Natural killer cell (primary cell): ENCODE results near the gene DCAF11. TPM values are rescaled to one million over a fixed set of nuclear protein-coding genes. Genes with fewer than 3 reads are reported as not detected.
A peak's percentile ranks its signal among the peaks of the same experiment; 100 is the strongest.

ENCODE experiments used
- ATAC-seq, 3 donors: fragments of 150-1000 bp in 2 of 3; fragments of 200-7000 bp in 1 of 3; cut with Tn5 transposase; 1 replicate in 1 of 3; 2 replicates in 2 of 3; pipeline ENCODE4 v1.10.0; 2021; ENCODE audit warnings: mild to moderate bottlenecking in 2 of 3, moderate library complexity in 2 of 3
- DNase-seq, 2 donors: peaks; one replicate each; pipeline versions ENCODE4 v3.0.0 to v3.0.0-alpha.2; 2013 to 2021; ENCODE audit warnings: mixed read lengths in 1 of 2
- H3K27ac ChIP-seq: one replicate; pipeline ENCODE4 v1.5.1; 2013; ENCODE audit warnings: mild to moderate bottlenecking, low read length
- H3K27me3 ChIP-seq: one replicate; pipeline ENCODE4 v1.6.1; 2013; ENCODE audit warnings: low read length; ENCODE audit not compliant: control insufficient read depth, insufficient read depth
- H3K36me3 ChIP-seq: one replicate; pipeline ENCODE4 v1.6.1; 2013; ENCODE audit warnings: low read length; ENCODE audit not compliant: control insufficient read depth, insufficient read depth
- H3K4me1 ChIP-seq: one replicate; pipeline ENCODE4 v1.6.1; 2013; ENCODE audit warnings: low read length; ENCODE audit not compliant: control insufficient read depth, insufficient read depth
- H3K4me3 ChIP-seq: one replicate; pipeline ENCODE4 v1.5.1; 2013; ENCODE audit warnings: low read length
- H3K9me3 ChIP-seq: one replicate; pipeline ENCODE4 v1.6.1; 2013; ENCODE audit warnings: low read length; ENCODE audit not compliant: control insufficient read depth, insufficient read depth
- H3K27ac Mint-ChIP-seq, 2 donors: one replicate each; pipeline ENCODE4 v1.8.0; 2022; ENCODE audit warnings: mild to moderate bottlenecking in 2 of 2, mixed read lengths in 2 of 2, moderate library complexity in 1 of 2
- H3K27me3 Mint-ChIP-seq, 2 donors: one replicate each; pipeline ENCODE4 v1.8.0; 2022; ENCODE audit warnings: low read depth in 2 of 2, mixed read lengths in 2 of 2
- H3K36me3 Mint-ChIP-seq: one replicate; pipeline ENCODE4 v1.8.0; 2022; ENCODE audit warnings: mixed read lengths
- H3K4me1 Mint-ChIP-seq, 2 donors: one replicate each; pipeline ENCODE4 v1.8.0; 2022; ENCODE audit warnings: mixed read lengths in 2 of 2
- H3K4me3 Mint-ChIP-seq: one replicate; pipeline ENCODE4 v1.8.0; 2022; ENCODE audit warnings: mild to moderate bottlenecking, moderate library complexity, mixed read lengths
- H3K9me3 Mint-ChIP-seq, 2 donors: one replicate each; pipeline ENCODE4 v1.8.0; 2022; ENCODE audit warnings: mixed read lengths in 2 of 2
- WGBS: methylation state at CpG from one replicate; pipeline ENCODE4 v1.1.7; 2013; ENCODE audit warnings: missing lambda C conversion rate; ENCODE audit not compliant: insufficient coverage; 5-methylcytosine and 5-hydroxymethylcytosine counted together
- intact Hi-C: fragments of 100-400 bp; cut with micrococcal nuclease; formaldehyde crosslinking; loops from one replicate; pipeline ENCODE4 v1.14.2; 2022
- total RNA-seq, 4 donors: library from RNA; stranded (reverse); fragments of 120-200 nt in 1 of 4; gene quantifications; one replicate each; pipeline versions ENCODE4 v1.2.3 to v1.2.4, GENCODE V29; 2013 to 2022
- TF ChIP-seq, protein P1 (sequence below): fragments of 200-600 bp; IDR thresholded peaks from one replicate; pipeline ENCODE4 v1.8.0; 2022; ENCODE audit warnings: antibody characterized with exemption

Gene DCAF11
- total RNA-seq, 3 donors from 2014 or later (not counting 1 experiment from before 2014, with no cell fraction given) = 77.5 to 99.3 (median 96.3) TPM

DNA sequence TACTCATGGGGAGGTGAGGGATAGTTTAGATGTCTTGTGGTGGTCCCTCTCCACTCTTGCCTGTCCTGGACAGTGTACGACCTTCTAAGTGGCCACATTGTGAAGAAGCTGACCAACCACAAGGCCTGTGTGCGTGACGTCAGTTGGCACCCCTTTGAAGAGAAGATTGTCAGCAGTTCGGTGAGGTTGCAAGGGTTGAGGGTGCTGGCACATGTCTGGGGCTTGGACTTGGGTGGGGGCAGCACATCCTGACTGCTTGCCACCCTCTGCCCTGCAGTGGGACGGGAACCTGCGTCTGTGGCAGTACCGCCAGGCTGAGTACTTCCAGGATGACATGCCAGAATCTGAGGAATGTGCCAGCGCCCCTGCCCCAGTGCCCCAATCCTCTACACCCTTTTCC lies 8.3 kb downstream of the DCAF11 start:
- Mint-ChIP-seq H3K36me3 (peaks cover 6% of the 10 kb centered on the region), H3K4me1 (no peaks in the 10 kb centered on the region), H3K27me3 (no peaks in the 10 kb centered on the region), H3K4me3 (no peak overlapping the region), H3K9me3 (no peaks in the 10 kb centered on the region), H3K27ac (no peak overlapping the region)
- no peaks in the 10 kb centered on the region for H3K27me3 ChIP-seq
- intact Hi-C loops = no loop called here
- H3K4me1 ChIP-seq = no peaks in the 10 kb centered on the region
- H3K36me3 ChIP-seq = peaks cover 46% of the 10 kb centered on the region
- no peak overlapping the region for H3K27ac ChIP-seq
- H3K4me3 ChIP-seq = no peak overlapping the region
- ATAC-seq = no peak
- no peak for DNase-seq
- no peaks in the 10 kb centered on the region for H3K9me3 ChIP-seq
- TF ChIP-seq, protein P1, sequence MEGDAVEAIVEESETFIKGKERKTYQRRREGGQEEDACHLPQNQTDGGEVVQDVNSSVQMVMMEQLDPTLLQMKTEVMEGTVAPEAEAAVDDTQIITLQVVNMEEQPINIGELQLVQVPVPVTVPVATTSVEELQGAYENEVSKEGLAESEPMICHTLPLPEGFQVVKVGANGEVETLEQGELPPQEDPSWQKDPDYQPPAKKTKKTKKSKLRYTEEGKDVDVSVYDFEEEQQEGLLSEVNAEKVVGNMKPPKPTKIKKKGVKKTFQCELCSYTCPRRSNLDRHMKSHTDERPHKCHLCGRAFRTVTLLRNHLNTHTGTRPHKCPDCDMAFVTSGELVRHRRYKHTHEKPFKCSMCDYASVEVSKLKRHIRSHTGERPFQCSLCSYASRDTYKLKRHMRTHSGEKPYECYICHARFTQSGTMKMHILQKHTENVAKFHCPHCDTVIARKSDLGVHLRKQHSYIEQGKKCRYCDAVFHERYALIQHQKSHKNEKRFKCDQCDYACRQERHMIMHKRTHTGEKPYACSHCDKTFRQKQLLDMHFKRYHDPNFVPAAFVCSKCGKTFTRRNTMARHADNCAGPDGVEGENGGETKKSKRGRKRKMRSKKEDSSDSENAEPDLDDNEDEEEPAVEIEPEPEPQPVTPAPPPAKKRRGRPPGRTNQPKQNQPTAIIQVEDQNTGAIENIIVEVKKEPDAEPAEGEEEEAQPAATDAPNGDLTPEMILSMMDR = no peak
- 92% methylated on average over 8 of the region's 8 CpGs for WGBS

DNA sequence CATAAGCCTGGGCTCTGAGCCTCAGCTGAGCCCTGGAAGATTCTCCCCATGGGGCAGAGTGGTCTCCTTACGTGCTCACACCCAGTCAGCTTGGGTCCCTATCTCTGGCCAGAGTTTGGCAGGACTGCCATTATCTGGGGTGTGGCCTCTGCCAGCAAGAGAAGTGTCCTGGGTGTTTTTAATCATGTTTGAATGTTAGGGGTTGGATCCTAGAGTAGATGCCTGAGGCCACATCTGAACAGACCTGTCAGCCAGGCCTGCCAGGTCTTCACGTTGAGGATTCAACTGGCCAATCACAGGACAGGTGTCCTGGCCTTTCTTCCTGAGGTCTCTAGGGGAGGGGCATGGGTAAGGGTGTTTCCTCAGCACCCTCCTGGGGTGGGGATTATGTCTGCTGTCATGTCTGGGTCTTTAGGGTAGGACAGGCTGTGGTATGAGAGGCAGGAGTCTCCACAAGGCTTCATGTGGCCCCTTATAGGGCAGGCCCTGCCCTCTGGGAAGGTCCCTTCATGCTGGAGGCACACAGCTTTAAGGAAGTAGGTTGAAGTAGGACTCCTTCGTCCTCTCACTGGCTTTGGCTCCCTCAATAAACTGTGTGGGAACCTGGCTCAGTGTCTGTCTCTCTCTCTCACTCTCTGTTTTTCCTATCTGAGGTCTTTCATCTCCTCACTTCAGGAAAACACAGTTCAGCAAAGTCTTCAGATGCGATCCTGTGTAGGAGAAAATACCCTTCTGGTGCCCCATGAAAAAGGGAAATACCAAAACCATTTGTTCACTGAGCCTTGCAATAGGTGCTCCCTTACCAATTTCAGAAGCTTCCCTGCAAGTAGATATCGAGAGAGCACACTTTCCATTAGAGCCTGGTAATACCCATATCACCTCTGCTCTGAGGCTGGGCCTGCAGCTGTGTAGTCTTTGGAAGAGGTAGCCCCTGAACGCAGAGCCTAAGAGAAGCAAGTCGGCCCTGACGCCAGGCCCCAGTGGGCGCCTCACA lies 9.1 kb downstream of the DCAF11 start:
- no peaks in the 10 kb centered on the region for H3K27me3 ChIP-seq
- H3K9me3 ChIP-seq = no peaks in the 10 kb centered on the region
- no peaks in the 10 kb centered on the region for H3K27me3 Mint-ChIP-seq
- TF ChIP-seq, protein P1 = no peak
- intact Hi-C loops = no loop called here
- H3K4me3 Mint-ChIP-seq = no peak overlapping the region
- H3K36me3 Mint-ChIP-seq = peaks cover 5% of the 10 kb centered on the region
- H3K4me1 ChIP-seq = no peaks in the 10 kb centered on the region
- no peaks in the 10 kb centered on the region for H3K9me3 Mint-ChIP-seq
- no peak overlapping the region for H3K4me3 ChIP-seq
- DNase-seq (no peak), ATAC-seq (peak in 1 of 3 donors; percentile 35)
- H3K4me1 Mint-ChIP-seq = no peaks in the 10 kb centered on the region
- H3K36me3 ChIP-seq = peaks cover 38% of the 10 kb centered on the region
- no peak overlapping the region for H3K27ac ChIP-seq
- 86% methylated on average over 9 of the region's 9 CpGs for WGBS
- H3K27ac Mint-ChIP-seq = peak overlapping the region; percentile 33 to 38

DNA sequence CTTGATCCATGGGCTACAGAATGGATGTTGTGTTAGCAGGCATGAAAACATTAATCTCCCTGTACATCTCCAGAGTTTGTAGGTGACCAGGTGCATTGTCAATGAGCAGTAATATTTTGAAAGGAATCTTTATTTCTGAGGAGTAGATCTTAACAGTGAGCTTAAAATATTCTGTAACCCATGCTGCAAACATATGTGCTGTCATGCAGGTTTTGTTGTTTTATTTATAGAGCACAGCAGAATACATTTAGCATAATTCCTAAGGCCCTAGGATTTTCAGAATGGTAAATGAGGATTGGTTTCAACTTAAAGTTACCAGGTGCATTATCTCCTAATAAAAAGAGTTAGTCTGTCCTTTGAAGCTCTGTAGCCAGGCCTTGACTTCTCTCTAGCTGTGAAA lies 12.4 kb downstream of the DCAF11 start:
- ATAC-seq = no peak
- Mint-ChIP-seq H3K4me1 (no peaks in the 10 kb centered on the region), H3K27me3 (no peaks in the 10 kb centered on the region), H3K36me3 (no peaks in the 10 kb centered on the region), H3K4me3 (no peak overlapping the region), H3K27ac (no peak overlapping the region), H3K9me3 (no peaks in the 10 kb centered on the region)
- intact Hi-C loops = no loop called here
- DNase-seq = no peak
- H3K36me3 ChIP-seq = peaks cover 10% of the 10 kb centered on the region
- H3K9me3 ChIP-seq = no peaks in the 10 kb centered on the region
- peaks cover 1% of the 10 kb centered on the region for H3K4me1 ChIP-seq
- H3K27ac ChIP-seq = no peak overlapping the region
- no peaks in the 10 kb centered on the region for H3K27me3 ChIP-seq
- TF ChIP-seq, protein P1 = no peak
- no peak overlapping the region for H3K4me3 ChIP-seq
